Measurements from ENCODE around the gene KAT6B.
A peak's percentile ranks its signal among the peaks of the same experiment; 100 is the strongest.
"Not testable (repeated sequence)": the region's sequence is repeated elsewhere in the genome, so short reads cannot be mapped to it uniquely, and the experiment has no call there.

The KAT6B gene

DNA sequence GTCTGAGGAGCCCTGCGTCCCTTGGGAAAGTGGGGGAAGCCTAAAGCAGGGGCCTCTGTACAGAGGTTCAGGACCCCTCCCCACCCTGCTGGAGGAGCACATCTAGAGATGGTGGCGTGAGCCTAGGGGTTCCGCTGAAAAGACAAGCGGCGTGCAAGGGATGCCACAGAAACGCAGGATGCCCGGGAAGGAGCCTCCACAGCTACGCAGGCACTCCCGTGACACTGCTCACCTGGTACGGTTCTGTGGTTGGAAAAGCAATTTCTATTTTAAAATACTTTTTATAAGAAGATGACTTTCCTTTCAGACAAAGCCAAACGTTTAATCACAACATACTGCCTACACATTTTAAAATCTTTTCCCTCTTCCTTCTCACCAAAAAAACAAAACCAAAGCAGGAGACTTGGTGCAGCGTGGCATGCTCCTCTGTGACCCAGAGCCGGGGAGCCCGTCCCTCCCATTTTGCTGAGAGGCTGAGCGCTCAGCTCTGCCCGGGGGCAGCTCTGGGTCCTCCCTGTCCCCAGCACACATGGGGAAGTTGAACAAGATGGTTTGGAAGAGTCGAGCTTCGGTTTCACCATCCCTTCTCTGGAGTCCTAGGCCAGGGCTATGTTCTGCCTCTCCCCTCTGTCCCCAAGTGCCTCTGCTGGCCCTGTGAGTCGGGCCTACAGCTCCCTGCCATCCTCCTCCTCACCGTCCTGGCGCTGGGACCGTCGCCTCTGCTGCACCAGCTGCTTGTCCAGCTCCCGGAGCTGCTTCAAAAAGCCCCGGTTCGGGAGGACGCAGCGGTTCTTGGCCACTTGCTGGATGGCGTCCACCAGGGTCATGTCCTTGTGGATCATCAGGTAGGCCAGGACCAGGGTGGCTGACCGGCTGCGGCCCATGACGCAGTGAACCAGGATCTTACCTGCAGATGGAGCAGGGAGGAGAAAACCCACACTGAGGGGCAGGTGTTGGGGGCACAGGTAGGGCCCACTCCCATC lies 211.1 kb downstream of the KAT6B start:
- no peak for DNase-seq (ENCODE audit: low spot score)

GRCh38 chr10:75038335-75038734 lies 211.9 kb downstream of the KAT6B start:
- peak; percentile 62 for DNase-seq (ENCODE audit: low spot score)

GRCh38 chr10:75040576-75040975 lies 214.2 kb downstream of the KAT6B start:
- no peak for DNase-seq (ENCODE audit: low spot score)

- no peak for DNase-seq (ENCODE audit: low spot score)
Measured at GRCh38 chr10:75042292-75042974, 216.0 kb downstream of the KAT6B start.

DNA sequence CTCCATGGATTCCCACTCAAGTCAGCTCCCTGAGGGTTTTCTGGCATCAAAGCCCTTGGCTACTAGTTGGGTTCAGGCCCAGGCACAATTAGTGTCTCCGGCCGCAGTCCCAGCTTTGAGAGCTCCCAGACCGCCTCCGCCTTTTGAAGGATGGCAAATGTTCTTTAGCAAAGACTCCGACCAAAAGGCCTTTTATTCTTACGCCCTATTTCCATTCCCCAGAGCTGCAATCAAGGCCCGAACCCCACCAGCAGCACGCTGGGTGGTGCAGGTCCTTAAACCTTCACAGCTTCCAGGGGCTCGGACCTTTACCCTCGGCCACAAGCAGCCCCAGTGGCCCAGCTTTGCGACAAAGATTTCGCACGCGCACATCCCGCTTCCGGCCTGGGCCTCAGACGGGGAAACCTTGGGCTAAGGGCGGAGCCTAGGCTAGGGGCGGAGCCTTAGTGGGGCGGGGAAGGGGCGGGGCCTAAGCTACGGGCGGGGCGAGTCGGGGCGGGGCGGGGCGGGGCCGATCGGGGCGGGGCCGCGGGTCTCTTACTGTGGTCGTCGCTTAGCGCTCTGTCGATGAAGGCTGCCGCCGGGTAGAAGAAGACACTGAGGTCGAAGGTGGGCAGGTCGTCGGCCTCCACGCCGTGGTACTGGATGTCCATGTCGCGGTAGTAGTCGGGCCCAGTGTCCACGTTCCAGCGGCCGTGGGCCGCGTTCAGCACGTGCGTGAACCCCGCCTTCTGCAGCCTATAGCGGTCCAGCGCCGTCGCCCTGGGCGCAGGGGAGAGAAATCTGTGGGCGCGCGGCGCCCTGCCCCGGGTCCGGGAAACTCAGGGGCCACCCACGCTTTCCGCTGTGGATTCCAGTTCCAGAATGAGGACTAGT lies 217.1 kb downstream of the KAT6B start:
- no peak for DNase-seq (ENCODE audit: low spot score)

DNA sequence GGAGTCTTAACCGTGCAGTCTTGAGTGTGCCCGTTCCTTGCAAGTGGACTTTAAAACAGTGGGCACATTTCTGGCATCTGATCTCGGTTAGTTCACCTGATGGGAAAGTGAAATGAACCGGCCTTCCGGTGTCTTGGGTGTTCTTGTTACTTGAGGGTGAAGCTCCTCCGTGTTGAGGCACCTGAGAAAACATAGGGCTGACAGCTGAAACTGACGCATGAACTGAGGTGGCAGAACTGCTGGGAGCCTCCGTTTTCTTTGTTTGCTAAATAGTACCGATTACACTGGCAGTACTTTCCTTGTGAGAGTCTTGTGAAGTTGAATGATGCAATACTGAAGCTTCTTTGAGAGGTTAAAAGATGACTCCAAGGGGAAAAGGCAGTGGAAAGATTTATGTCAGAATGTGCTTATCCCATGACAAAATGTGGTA lies 222.3 kb downstream of the KAT6B start:
- no peak for DNase-seq (ENCODE audit: low spot score)

DNA sequence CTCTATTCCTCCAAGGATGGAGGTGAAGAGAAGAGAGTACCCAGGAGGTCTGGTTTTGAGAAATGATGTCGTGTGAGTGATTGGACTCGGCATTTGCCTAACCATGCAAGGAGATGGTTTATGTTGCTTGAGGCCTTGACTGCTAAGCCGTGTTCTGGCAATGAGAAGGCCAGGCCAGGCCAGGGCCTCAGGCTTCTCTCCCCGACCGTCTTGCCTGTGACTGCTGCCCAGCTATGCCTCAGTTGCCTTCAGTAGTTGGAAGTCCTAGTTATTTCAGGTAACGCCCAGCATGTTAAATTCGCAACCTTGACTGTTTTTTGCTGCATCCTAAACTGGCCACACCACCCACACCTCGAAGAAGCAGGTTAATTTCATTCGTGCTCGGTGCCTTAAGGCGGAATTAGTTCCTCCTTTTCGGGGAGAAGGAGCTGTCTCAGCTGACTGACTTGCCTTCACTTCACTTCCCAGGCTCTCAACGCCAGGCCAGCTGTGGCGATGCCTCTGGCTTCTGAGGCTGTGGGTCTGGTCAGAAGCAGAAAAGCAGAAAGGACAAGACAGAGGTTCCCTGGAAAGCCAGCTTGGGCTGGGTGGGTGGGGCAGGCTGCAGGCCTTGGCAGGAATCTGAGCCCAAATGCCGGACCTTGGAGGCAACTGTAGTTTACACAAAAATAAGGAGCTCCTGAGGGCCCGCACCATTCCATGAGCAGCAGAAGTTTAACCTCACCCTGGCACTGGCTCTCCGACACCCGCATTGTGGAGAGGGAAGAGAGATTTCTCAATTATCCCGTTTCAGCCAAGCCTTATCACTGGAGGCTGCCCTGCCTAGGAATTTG lies 223.1 kb downstream of the KAT6B start:
- no peak for DNase-seq (ENCODE audit: low spot score)

DNA sequence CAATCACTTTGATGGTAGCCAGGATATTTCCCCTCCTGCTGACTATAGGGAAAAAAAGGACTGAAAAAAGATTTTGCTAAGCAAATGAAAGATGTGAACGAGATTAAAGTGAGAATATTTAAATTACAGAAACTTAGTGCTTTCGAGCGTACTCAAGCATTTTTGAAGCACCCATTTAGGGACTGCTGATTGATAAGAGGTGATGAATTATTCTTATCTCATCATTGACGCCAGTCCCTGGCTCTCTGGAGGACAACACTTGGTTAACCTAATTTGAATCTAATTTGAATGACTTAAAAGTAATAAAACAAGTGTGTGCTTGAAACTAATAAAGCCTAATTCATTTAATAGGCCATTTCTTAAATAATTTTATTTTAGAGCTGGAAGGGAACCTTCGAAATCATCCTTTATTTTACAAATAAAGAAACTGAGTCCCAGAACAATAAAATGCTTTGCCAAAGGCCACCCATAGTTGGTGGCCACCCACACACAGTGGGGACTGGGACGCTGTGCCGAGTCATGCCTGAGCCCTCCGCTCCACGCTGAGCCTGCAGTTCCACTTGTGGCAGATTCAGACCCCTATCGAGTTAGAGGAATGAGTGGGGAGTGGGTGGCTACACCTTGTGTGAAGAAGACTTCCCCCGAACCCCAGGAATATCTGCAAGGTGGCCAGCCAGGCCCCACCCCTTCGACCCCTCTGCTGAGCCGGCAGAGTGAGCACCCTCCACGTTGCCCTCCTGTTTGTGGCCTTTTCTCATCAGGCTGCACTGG lies 223.9 kb downstream of the KAT6B start:
- DNase-seq (ENCODE audit: low spot score): no peak

DNA sequence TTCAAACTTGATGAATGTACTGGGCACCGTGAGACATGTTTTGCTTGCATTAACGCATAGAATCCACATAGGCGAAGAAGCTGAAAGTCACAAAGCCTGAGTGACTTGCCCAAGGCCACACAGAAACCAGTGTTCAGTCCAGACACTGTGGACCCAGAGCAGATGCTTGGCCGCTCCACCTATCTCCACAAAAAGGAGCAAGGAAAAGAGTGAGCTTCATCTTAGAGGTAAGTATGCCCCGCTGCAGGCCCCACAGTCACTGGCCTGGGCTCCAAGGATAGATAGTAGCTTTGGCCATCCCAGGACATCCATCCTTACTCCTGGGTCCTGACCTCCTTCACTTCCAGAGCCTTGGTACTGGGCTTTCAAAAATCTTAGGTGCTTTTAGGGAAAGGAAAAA lies 224.9 kb downstream of the KAT6B start:
- no peak for DNase-seq (ENCODE audit: low spot score)

- not testable (repeated sequence) for DNase-seq (ENCODE audit: low spot score)
Measured at GRCh38 chr10:75055896-75056406, 229.6 kb downstream of the KAT6B start.

DNA sequence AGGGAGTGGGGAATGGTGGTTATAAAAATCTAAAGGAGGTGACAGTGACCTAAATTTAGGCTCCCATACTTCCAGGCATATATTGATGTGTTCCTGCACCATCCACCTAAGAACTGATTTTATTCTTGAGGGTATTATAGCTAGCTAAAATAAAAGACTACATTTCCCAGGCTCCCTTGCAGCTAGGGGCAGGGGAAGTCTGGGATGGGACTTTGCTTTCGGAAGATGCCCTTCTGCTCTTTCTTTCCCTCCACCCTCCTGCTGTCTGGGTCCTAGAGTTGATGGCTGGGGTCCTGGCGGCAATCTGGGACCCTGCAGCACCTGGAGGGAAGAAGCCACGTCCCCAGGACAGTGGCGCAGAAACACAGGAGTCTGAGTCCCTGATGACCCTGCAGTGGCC lies 231.3 kb downstream of the KAT6B start:
- no peak for DNase-seq (ENCODE audit: low spot score)

DNA sequence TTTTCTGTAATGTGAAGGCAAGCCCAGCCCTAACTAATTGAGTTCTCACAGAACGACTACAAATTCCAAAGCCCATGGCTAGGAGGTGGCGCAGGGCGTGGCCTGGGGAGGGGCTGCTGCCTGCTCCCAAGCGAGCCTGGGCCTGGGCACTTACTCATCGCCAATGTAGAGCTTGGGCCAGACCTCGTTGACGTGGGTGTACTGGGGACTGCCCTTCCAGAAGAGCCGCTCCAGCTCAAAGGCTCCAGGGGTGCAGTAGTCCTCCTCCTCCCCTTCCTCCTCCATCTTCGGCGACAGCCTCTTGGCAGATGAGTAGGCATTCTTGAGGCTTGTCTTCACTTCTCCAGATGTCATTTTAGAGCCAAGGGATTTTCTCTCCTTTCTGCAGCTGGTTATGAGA lies 231.8 kb downstream of the KAT6B start:
- DNase-seq (ENCODE audit: low spot score): no peak

DNA sequence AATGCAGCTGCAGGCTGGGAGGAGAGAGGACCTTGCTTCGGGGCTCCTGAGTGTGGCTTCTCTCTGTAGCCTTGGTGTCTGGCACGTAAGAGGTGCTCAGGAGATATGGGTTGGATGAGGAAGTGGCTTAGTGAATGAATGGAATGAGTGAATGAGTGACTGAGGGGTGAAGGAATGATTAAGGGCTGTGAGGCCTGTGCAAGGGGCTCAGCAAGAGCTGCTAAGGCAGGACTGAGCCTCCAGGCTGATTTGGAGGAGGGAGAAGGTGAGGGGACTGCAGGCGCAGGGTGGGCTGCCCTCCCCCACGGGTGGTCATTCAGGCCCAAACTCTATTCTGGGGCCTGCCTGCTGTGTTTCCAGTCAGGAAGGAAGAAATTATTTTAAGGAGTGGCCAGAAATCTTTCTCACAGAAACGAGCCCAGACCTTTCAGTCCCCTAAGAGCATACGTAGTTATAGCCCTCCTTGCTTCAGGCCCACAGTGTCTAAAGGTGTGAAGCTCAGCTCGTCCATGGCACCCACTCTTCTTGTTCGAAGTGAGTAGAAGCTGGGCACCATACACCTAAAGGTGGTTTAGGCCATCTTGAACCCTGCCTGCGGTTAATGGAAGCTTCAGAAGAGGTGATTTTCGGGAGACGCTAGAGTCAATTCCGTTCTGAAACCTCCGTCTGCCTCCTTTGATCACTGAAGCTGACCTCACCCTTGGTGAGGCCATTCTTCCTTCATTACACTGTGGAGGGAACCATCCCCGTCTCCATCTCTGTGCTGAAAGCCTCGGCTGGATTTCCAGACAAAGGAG lies 235.5 kb downstream of the KAT6B start:
- no peak for DNase-seq (ENCODE audit: low spot score)

DNA sequence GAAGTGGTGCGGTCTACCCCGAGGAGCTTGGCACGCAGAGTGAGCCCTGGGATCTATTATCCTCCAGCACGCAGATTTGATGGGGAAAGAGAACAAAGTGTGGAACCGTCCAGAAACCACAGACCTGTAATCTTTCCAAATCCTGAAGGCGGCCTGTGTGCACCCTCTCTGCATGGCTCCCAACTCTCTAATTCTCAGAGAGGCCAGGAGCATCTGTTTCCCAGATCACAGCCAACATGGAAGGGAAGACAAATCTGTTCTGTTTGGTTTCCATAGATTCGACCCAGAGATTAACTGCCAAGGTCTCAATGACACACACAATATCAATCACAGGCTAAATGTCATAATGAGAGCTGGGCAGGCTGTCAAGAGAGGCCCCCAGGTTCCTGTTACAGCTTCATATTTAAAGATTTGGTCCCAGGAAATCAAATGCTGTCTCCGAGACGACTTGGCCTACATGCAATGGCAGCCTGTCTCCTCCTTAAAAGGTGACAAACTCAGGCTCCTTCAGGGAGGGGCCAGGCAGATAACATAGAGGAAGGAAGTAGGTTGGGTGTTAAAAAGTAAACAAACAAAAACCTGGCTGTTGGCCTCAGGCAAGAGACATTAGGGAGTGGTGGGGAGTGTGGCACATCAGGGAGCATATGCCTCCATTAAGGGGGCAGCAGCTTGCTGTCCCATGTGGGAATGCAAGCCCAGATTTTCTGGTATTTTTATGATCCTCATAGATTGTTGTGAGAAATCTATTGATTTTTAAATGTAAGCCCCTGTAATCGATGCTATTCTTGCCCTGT lies 236.3 kb downstream of the KAT6B start:
- no peak for DNase-seq (ENCODE audit: low spot score)

GRCh38 chr10:75063461-75064230 lies 237.2 kb downstream of the KAT6B start:
- DNase-seq (ENCODE audit: low spot score): no peak

DNA sequence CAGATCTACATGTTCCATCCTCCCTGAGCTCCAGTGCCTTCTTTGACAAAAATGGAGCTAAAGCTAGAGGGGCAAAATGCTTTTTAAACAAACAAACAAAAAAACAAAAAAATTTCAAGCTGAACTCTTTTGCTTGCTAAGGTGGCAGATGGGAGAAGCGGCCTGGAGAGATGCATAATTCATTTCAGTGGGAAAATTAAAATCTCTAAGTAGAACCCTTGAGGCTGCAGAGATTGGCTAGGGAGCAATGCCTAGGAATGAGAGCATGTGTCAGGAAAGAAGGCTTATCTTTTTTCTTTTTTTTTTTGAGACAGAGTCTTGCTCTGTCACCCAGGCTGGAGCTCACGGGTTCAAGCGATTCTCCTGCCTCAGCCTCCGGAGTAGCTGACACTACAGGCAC lies 238.7 kb downstream of the KAT6B start:
- no peak for DNase-seq (ENCODE audit: low spot score)

- DNase-seq (ENCODE audit: low spot score): no peak
Measured at GRCh38 chr10:75066271-75066670, 239.9 kb downstream of the KAT6B start.

- no peak for DNase-seq (ENCODE audit: low spot score)
Measured at GRCh38 chr10:75067272-75067671, 240.9 kb downstream of the KAT6B start.

Data from hepatic stellate cell (primary cell).